HepG2 (cell line): Measurements from ENCODE around the gene POLR1H. TPM values are rescaled to one million over a fixed set of nuclear protein-coding genes. Genes with fewer than 3 reads are reported as not detected.

Source experiments
- BCL3 ChIP-seq: sonication (generic); formaldehyde crosslinking; IDR thresholded peaks from 2 replicates; pipeline ENCODE4 v1.5.1; 2020; ENCODE audit warnings: mild to moderate bottlenecking, missing genetic modification reagents, moderate library complexity
- CEBPB ChIP-seq: IDR thresholded peaks from 2 replicates; pipeline ENCODE4 v1.6.1; 2011; ENCODE audit warnings: low read depth, low read length, improper control_type of control experiment, borderline replicate concordance
- KLF15 ChIP-seq: sonication (generic); formaldehyde crosslinking; IDR thresholded peaks from 2 replicates; pipeline ENCODE4 v1.8.1; 2023; ENCODE audit warnings: borderline replicate concordance, mild to moderate bottlenecking, inconsistent platforms, missing genetic modification reagents, mixed read lengths
- RBAK ChIP-seq: sonication (generic); formaldehyde crosslinking; IDR thresholded peaks from 2 replicates; pipeline ENCODE4 v1.5.1; 2020; ENCODE audit warnings: mild to moderate bottlenecking, missing genetic modification reagents
- TGIF2 ChIP-seq: IDR thresholded peaks from 2 replicates; pipeline ENCODE4 v1.6.1; 2016; ENCODE audit warnings: control low read depth, missing compliant biosample characterization
- THAP7 ChIP-seq: sonication (generic); formaldehyde crosslinking; IDR thresholded peaks from 2 replicates; pipeline ENCODE4 v1.8.1; 2023; ENCODE audit warnings: mild to moderate bottlenecking, missing genetic modification reagents
- ZNF142 ChIP-seq: sonication (generic); formaldehyde crosslinking; IDR thresholded peaks from 2 replicates; pipeline ENCODE4 v1.4.0; 2020; ENCODE audit warnings: missing genetic modification reagents
- ZNF44 ChIP-seq: sonication (generic); formaldehyde crosslinking; IDR thresholded peaks from 2 replicates; pipeline ENCODE4 v1.5.1; 2020; ENCODE audit warnings: mild to moderate bottlenecking, missing genetic modification reagents
- ZNF780A ChIP-seq: sonication (generic); formaldehyde crosslinking; IDR thresholded peaks from 2 replicates; pipeline ENCODE4 v1.8.0; 2022; ENCODE audit warnings: mild to moderate bottlenecking, missing genetic modification reagents, moderate library complexity
- polyA plus RNA-seq, 8 experiments: library from polyadenylated mRNA; depleted of rRNA in 3 of 8; stranded (reverse) in 7 of 8; unstranded in 1 of 8; fragments of >200 nt; fragmentation: Illumina TruSeq in 4 of 8; extraction: Trizol in 4 of 8; gene quantifications; 2 replicates each; pipeline versions ENCODE4 v1.2.1 to v1.2.3, GENCODE V29; 2011 to 2016; ENCODE audit warnings: low read depth in 4 of 8, missing spikeins in 1 of 8, mixed read lengths in 1 of 8; ENCODE audit not compliant: insufficient read depth in 1 of 8
- total RNA-seq, 5 experiments: library from RNA; depleted of rRNA; stranded (reverse); fragments of >200 nt; fragmentation: Illumina TruSeq; extraction: Trizol; gene quantifications; 2 replicates each; pipeline ENCODE4 v1.2.3, GENCODE V29; 2016; ENCODE audit warnings: low read depth in 1 of 5

The POLR1H gene
- total and polyA plus RNA-seq, 2 of the 13 experiments (the other 11 are each of a cell fraction or from before 2014, with no cell fraction given), result 61.4 to 79.8 TPM

GRCh38 chr6:30061858-30062458 is 893 bp downstream of the POLR1H start (continued):
- TF ChIP-seq ZNF142 (CRISPR knock-in tag) (no peak), TGIF2 (CRISPR knock-in tag) (peak; percentile 81; the same call in 1 of the 2 replicates), RBAK (CRISPR knock-in tag) (no peak), ZNF44 (CRISPR knock-in tag) (0 out of 2 replicates have a peak, but pooled peaks have one; percentile 20), CEBPB (no peak), BCL3 (CRISPR knock-in tag) (no peak), KLF15 (no peak), THAP7 (CRISPR knock-in tag) (no peak), ZNF780A (no peak)
